H9 (cell line): ENCODE measurements around the gene ZNF407. TPM values are rescaled to one million over a fixed set of nuclear protein-coding genes. Genes with fewer than 3 reads are reported as not detected.

Source experiments
- DNase-seq: peaks from one replicate; pipeline ENCODE4 v3.0.0-alpha.2; 2017
- H2AFZ ChIP-seq: one replicate; pipeline ENCODE4 v1.6.1; 2013; ENCODE audit warnings: mild to moderate bottlenecking, low read length, control low read depth, moderate library complexity
- H2AK5ac ChIP-seq: 2 replicates; pipeline ENCODE4 v1.6.1; 2013; ENCODE audit warnings: low read length, control low read depth, mixed read lengths; ENCODE audit not compliant: insufficient read length
- H2BK120ac ChIP-seq: one replicate; pipeline ENCODE4 v1.6.1; 2013; ENCODE audit warnings: low read depth, mild to moderate bottlenecking, low read length, control low read depth, inconsistent platforms; ENCODE audit not compliant: poor library complexity, severe bottlenecking
- H2BK12ac ChIP-seq: 2 replicates; pipeline ENCODE4 v1.6.1; 2013; ENCODE audit warnings: low read length, control low read depth, mixed read lengths, low read depth; ENCODE audit not compliant: insufficient read length
- H2BK15ac ChIP-seq: 2 replicates; pipeline ENCODE4 v1.6.1; 2013; ENCODE audit warnings: low read depth, low read length, control low read depth
- H2BK20ac ChIP-seq: one replicate; pipeline ENCODE4 v1.6.1; 2013; ENCODE audit warnings: low read depth, mild to moderate bottlenecking, low read length, control low read depth, inconsistent platforms; ENCODE audit not compliant: poor library complexity, severe bottlenecking
- H2BK5ac ChIP-seq: 2 replicates; pipeline ENCODE4 v1.6.1; 2013; ENCODE audit warnings: low read length, control low read depth, mixed read lengths; ENCODE audit not compliant: insufficient read length
- H3K14ac ChIP-seq: 2 replicates; pipeline ENCODE4 v1.6.1; 2013; ENCODE audit warnings: low read length, control low read depth; ENCODE audit not compliant: insufficient read depth
- H3K18ac ChIP-seq: 2 replicates; pipeline ENCODE4 v1.6.1; 2013; ENCODE audit warnings: low read depth, mild to moderate bottlenecking, mixed read lengths, low read length, control low read depth; ENCODE audit not compliant: insufficient read length
- H3K23ac ChIP-seq: 2 replicates; pipeline ENCODE4 v1.6.1; 2013; ENCODE audit warnings: low read length, control low read depth, mixed read lengths, low read depth; ENCODE audit not compliant: insufficient read length
- H3K23me2 ChIP-seq: 2 replicates; pipeline ENCODE4 v1.6.1; 2013; ENCODE audit warnings: low read depth, mild to moderate bottlenecking, mixed read lengths, low read length, control low read depth; ENCODE audit not compliant: insufficient read length, poor library complexity, severe bottlenecking
- H3K27ac ChIP-seq: 2 replicates; pipeline ENCODE4 v1.5.1; 2013; ENCODE audit warnings: low read length, control low read depth, mixed read lengths, low read depth; ENCODE audit not compliant: insufficient read length
- H3K27me3 ChIP-seq: 2 replicates; pipeline ENCODE4 v1.6.1; 2013; ENCODE audit warnings: low read length, control low read depth, inconsistent platforms; ENCODE audit not compliant: insufficient read depth
- H3K4ac ChIP-seq: 2 replicates; pipeline ENCODE4 v1.6.1; 2013; ENCODE audit warnings: low read depth, mild to moderate bottlenecking, control low read depth, inconsistent platforms, low read length, moderate library complexity
- H3K4me1 ChIP-seq: 2 replicates; pipeline ENCODE4 v1.6.1; 2013; ENCODE audit warnings: low read length, control low read depth, inconsistent platforms; ENCODE audit not compliant: insufficient read depth
- H3K4me2 ChIP-seq: 2 replicates; pipeline ENCODE4 v1.6.1; 2013; ENCODE audit warnings: low read length, control low read depth, mixed read lengths; ENCODE audit not compliant: insufficient read length, insufficient read depth
- H3K56ac ChIP-seq: 2 replicates; pipeline ENCODE4 v1.6.1; 2013; ENCODE audit warnings: low read depth, mild to moderate bottlenecking, mixed read lengths, low read length, control low read depth; ENCODE audit not compliant: insufficient read length
- H3K79me1 ChIP-seq: 2 replicates; pipeline ENCODE4 v1.6.1; 2013; ENCODE audit warnings: low read depth, mild to moderate bottlenecking, moderate library complexity, low read length, control low read depth, inconsistent platforms; ENCODE audit not compliant: insufficient read depth, poor library complexity, severe bottlenecking
- H3K79me2 ChIP-seq: 2 replicates; pipeline ENCODE4 v1.6.1; 2013; ENCODE audit warnings: low read length, control low read depth, inconsistent platforms; ENCODE audit not compliant: insufficient read depth
- H3K9ac ChIP-seq: 2 replicates; pipeline ENCODE4 v1.6.1; 2013; ENCODE audit warnings: low read length, control low read depth, mixed read lengths; ENCODE audit not compliant: insufficient read length; ENCODE audit errors: extremely low read depth
- H3K9me3 ChIP-seq: one replicate; pipeline ENCODE4 v1.6.1; 2013; ENCODE audit warnings: low read depth, low read length, inconsistent platforms; ENCODE audit not compliant: control insufficient read depth
- H3T11ph ChIP-seq: one replicate; pipeline ENCODE4 v1.6.1; 2013; ENCODE audit warnings: mild to moderate bottlenecking, low read length, control low read depth, inconsistent platforms
- H4K20me1 ChIP-seq: one replicate; pipeline ENCODE4 v1.6.1; 2013; ENCODE audit not compliant: control insufficient read depth, insufficient read length, insufficient read depth
- H4K5ac ChIP-seq: 2 replicates; pipeline ENCODE4 v1.6.1; 2013; ENCODE audit warnings: low read depth, mild to moderate bottlenecking, mixed read lengths, low read length, control low read depth; ENCODE audit not compliant: insufficient read length
- H4K8ac ChIP-seq: replicated peaks from 2 replicates; pipeline ENCODE4 v1.6.1; 2013; ENCODE audit warnings: low read length, control low read depth, mixed read lengths, low read depth; ENCODE audit not compliant: insufficient read length
- H4K91ac ChIP-seq: 2 replicates; pipeline ENCODE4 v1.6.1; 2013; ENCODE audit warnings: low read depth, mild to moderate bottlenecking, moderate library complexity, mixed read lengths, low read length, control low read depth; ENCODE audit not compliant: insufficient read length
- H3K27ac Mint-ChIP-seq, 3 experiments: 2 replicates in 2 of 3; 3 replicates in 1 of 3; pipeline ENCODE4 v1.8.0; 2020 to 2021; ENCODE audit warnings: mixed read lengths in 3 of 3, mild to moderate bottlenecking in 1 of 3, moderate library complexity in 1 of 3
- H3K27me3 Mint-ChIP-seq: 2 replicates; pipeline ENCODE4 v1.8.0; 2021; ENCODE audit warnings: low read depth, mild to moderate bottlenecking, moderate library complexity, mixed read lengths
- H3K36me3 Mint-ChIP-seq, 3 experiments: 2 replicates in 2 of 3; 3 replicates in 1 of 3; pipeline ENCODE4 v1.8.0; 2020 to 2021; ENCODE audit warnings: low read depth in 3 of 3, mixed read lengths in 3 of 3; ENCODE audit not compliant: insufficient read depth in 1 of 3
- H3K4me1 Mint-ChIP-seq, 2 experiments: 2 replicates each; pipeline ENCODE4 v1.8.0; 2020; ENCODE audit warnings: mixed read lengths in 2 of 2
- H3K4me3 Mint-ChIP-seq, 2 experiments: 2 replicates in 1 of 2; 3 replicates in 1 of 2; pipeline ENCODE4 v1.8.0; 2020 to 2021; ENCODE audit warnings: mild to moderate bottlenecking in 2 of 2, mixed read lengths in 2 of 2, moderate library complexity in 1 of 2
- H3K9me3 Mint-ChIP-seq, 2 experiments: 2 replicates in 1 of 2; 3 replicates in 1 of 2; pipeline ENCODE4 v1.8.0; 2020; ENCODE audit warnings: mild to moderate bottlenecking in 2 of 2, mixed read lengths in 2 of 2, moderate library complexity in 1 of 2
- CTCF ChIP-seq: fragments of 200-600 bp; sonication (generic); conservative IDR thresholded peaks from 3 replicates; pipeline ENCODE4 v1.8.0; 2021; ENCODE audit warnings: antibody characterized with exemption, mild to moderate bottlenecking
- WGBS: extraction: QIAGEN DNeasy Blood & Tissue Kit; methylation state at CpG from one replicate; pipeline ENCODE4 v1.1.7; 2013; ENCODE audit warnings: missing lambda C conversion rate, low lambda C conversion rate, mixed read lengths; ENCODE audit not compliant: insufficient read length; ENCODE audit errors: extremely low coverage; 5-methylcytosine and 5-hydroxymethylcytosine counted together
- total RNA-seq: library from RNA; stranded (reverse); gene quantifications from 2 replicates; pipeline ENCODE4 v1.2.1, GENCODE V29; 2021

The ZNF407 gene
- total RNA-seq, 1 experiment from 2014 or later = 8.7 TPM

- Histone ChIP-seq H3K4me2 (no peak overlapping the region), H4K5ac (no peak overlapping the region), H3K9ac (no peak overlapping the region), H4K91ac (no peak overlapping the region), H3T11ph (no peak overlapping the region), H2BK15ac (no peak overlapping the region), H2BK120ac (no peak overlapping the region), H3K27ac (no peak overlapping the region), H3K4me1 (peaks cover 2% of the 10 kb centered on the region; the same call in 1 of the 2 replicates), H3K9me3 (no peaks in the 10 kb centered on the region), H2BK20ac (no peak overlapping the region), H4K20me1 (no peaks in the 10 kb centered on the region), H2BK12ac (no peak overlapping the region), H3K79me1 (no peaks in the 10 kb centered on the region), H2BK5ac (no peak overlapping the region), H3K23me2 (no peaks in the 10 kb centered on the region), H4K8ac (no peak overlapping the region), H3K14ac (no peak overlapping the region), H3K23ac (no peak overlapping the region), H3K18ac (no peak overlapping the region), H2AFZ (no peak overlapping the region), H3K4ac (no peak overlapping the region), H3K56ac (no peak overlapping the region), H2AK5ac (no peak overlapping the region), H3K79me2 (no peaks in the 10 kb centered on the region), H3K27me3 (no peaks in the 10 kb centered on the region)
- no CpG with 5 or more reads among the region's 3 CpGs for WGBS
- H3K4me3 Mint-ChIP-seq = no peak overlapping the region
- no peak for TF ChIP-seq CTCF
- no peaks in the 10 kb centered on the region for H3K36me3 Mint-ChIP-seq
- DNase-seq = no peak
- H3K27ac Mint-ChIP-seq = no peak overlapping the region
- H3K4me1 Mint-ChIP-seq = peaks cover 6 to 9% of the 10 kb centered on the region in 2 experiments; a peak in 2 of 4 replicates
- no peaks in the 10 kb centered on the region for H3K27me3 Mint-ChIP-seq
- H3K9me3 Mint-ChIP-seq = no peaks in the 10 kb centered on the region; a peak in 1 of 5 replicates
Observed at GRCh38 chr18:74733598-74733997, 135.9 kb downstream of the ZNF407 start.
